GM12801 (cell line): ENCODE results near the gene PTRH1.

Experiments used
- CTCF ChIP-seq: IDR thresholded peaks from one replicate; pipeline ENCODE4 v1.5.1; 2011; ENCODE audit warnings: control low read depth; ENCODE audit not compliant: insufficient read length; ENCODE audit errors: extremely low read depth

The PTRH1 gene

GRCh38 chr9:127755061-127756060 is 39.9 kb upstream of the PTRH1 start:
- TF ChIP-seq CTCF = no peak

DNA sequence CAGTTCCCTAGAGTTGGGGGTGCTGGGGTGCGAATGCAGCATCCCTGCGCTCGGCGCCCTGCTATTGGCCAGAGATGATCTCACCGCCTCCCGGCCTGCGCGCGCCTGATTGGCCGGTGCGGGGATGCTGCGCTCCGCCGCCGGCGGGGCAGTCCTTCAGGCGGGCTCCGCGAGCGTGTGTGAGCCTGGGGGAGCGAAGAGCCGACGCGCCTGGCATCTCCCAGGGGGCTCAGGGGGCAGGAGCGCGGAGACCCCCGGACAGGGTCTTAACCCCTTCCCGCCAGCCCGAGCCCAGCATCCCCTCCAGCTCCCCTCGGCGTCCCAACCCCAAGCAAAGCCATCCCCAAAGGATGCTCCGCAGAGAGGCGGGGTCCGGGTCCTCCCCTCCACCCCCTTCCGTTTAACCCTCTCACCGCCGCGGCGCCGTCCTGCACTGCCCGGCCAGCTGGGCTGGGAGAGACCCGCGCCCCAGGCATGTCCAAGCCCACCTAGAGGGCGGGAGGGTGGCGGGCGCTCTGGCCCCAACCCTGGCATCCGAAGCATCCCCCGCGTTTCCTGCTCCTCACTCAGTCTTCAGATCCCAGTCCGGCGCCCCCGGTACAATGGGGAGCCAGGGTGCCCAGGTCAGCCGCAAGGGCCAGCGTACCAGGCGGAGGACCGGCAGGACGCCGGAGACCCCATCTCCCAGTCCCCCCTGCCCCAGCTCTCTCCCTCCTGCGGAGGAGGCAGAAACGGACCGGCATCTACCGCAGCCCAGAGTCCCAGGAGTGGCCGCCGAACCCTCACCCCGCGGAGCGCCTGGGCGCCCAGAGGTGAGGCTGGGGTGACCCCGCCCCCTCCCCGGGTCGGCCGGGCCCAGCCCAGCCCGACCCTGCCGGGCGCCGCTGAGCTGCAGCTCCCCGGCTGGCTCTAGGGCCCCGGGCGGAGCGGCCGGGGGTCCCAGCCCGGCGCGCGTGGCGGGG is 38.9 kb upstream of the PTRH1 start:
- no peak for TF ChIP-seq CTCF

- no peak for TF ChIP-seq CTCF
These were observed 38.2 kb upstream of the PTRH1 start for GRCh38 chr9:127753622-127754021.

DNA sequence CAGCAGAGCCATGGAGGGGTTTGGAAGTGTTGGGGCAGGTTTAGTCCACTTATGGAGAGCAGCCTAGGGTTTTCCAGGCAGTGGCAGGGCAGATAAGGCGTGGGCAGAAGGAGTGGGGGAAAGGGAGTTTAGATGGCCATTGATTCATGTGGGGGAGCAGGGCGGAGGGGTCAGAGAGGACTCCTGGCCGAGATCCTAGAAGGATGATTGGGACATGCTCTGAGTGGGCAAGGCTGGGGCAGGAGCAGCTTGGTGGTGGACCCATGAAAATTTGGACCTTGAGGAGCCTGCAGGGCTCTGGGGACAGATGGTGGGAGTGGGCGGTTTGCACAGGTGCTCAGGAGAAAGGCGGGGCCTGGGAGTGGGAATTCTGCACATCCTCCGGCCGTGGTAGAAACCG is 37.7 kb upstream of the PTRH1 start:
- TF ChIP-seq CTCF = no peak

- no peak for TF ChIP-seq CTCF
These were observed 36.0 kb upstream of the PTRH1 start for GRCh38 chr9:127751269-127752054.

DNA sequence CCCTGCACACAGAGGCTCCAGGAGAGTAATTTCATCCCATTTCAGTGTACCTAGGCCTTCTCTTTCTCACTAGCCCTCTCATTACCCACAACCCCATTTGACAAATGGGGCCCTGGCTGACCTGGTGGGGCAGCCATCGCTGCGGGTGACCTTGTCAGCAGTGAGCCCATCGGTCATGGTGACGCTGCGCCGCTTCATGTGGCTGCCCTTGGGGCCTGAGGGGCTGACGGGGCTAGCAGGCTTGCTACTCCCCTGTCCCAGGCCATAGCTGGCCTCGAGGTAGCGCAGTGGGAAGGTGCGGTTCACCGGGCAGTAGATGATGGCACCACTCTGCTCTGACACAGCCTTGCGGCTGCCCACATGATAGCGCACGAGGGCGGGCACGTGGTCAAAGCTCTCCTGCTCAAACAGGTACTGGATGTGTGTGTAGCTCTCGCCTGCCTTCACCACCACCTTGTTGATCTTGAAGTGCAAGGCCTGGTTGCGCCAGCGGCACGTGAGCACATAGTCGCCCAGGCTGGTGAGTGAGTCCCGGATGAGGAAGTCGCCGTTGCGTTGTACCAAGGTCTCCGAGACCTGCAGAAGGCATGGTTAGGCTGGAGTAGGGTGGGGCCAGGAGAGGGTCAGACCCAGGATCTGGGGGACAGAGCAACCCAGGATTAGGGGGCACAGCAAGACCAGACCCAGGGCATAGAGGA is 33.8 kb upstream of the PTRH1 start:
- no peak for TF ChIP-seq CTCF
